Measurements from ENCODE around the gene CBFA2T2. TPM values are rescaled to one million over a fixed set of nuclear protein-coding genes. Genes with fewer than 3 reads are reported as not detected.

The CBFA2T2 gene
- total RNA-seq, 2 donors from 2014 or later, result 11.6 to 12.2 TPM

DNA sequence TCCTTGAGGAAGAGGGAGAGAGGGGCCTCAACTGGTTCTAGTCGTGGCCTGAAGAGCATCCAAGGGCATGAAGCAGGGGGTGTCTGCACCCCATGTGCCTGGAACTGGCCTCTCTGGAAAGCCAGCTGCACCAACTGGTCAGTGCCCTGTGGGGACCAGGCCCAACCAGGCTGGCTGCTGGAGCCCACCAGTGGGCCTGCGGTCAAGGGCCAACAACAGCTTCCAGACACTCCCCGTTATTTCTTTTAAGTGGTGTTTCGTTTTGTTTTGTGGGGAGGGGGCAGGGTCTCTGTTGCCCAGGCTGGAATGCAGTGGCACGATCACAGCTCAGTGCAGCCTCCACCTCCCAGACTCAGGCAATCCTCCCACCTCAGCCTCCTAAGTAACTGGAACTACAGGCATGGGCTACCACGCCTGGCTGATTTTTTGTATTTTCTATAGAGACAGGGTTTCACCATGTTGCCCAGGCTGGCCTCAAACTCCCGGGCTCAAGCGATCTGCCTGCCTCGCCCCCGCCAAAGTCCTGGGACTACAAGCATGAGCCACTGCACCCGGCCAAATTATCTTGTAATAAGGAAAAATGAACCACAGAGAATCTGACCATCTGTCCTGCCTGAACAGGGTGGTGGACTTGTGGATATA is 160.3 kb downstream of the CBFA2T2 start:
- H3K4me1 Mint-ChIP-seq (ENCODE audit: low read depth in 2 of 2), result peaks cover 7 to 11% of the 10 kb centered on the region in 2 donors
- no peaks in the 10 kb centered on the region for H3K9me3 Mint-ChIP-seq

GRCh38 chr20:33650753-33651561 is 161.1 kb downstream of the CBFA2T2 start:
- Mint-ChIP-seq H3K27me3 (no peaks in the 10 kb centered on the region), H3K27ac (peak overlapping the region in 1 of 2 donors; percentile 45), H3K4me1 (ENCODE audit: low read depth in 2 of 2) (peaks cover 7 to 11% of the 10 kb centered on the region in 2 donors), H3K36me3 (no peaks in the 10 kb centered on the region), H3K4me3 (no peak overlapping the region), H3K9me3 (no peaks in the 10 kb centered on the region)
- DNase-seq (ENCODE audit: low spot score), result no peak
- ATAC-seq, result no peak

More for the DNA sequence above, 160.3 kb downstream of the CBFA2T2 start:
- no peak overlapping the region for H3K4me3 Mint-ChIP-seq
- H3K27ac Mint-ChIP-seq, result no peak overlapping the region
- no peaks in the 10 kb centered on the region for H3K36me3 Mint-ChIP-seq
- no peaks in the 10 kb centered on the region for H3K27me3 Mint-ChIP-seq
- no peak for ATAC-seq
- no peak for DNase-seq (ENCODE audit: low spot score)

DNA sequence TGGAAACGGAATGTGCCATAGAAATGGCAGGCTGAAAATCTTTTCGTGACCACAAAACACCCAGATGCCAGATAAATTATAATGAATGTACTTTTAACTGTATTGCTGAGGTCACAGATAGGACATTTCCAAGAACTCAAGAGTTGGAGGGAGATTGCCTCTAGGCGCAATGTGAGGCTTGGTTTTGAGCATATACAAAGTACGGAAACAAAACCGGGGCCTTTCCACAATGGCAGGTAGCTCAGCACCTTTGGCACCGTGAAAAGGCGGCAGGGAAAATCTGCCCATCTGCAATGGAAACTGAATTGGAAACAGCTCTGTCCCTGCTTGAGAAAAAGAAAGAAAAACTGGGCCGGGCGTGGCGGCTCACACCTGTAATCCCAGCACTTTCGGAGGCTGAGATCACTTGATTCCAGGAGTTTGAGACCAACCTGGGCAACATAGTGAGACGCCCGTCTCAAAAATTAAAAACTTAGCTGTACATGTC is 161.7 kb downstream of the CBFA2T2 start:
- Mint-ChIP-seq H3K9me3 (no peaks in the 10 kb centered on the region), H3K4me1 (ENCODE audit: low read depth in 2 of 2) (peaks cover 7 to 11% of the 10 kb centered on the region in 2 donors), H3K27me3 (no peaks in the 10 kb centered on the region), H3K4me3 (peak overlapping the region; percentile 12), H3K36me3 (no peaks in the 10 kb centered on the region), H3K27ac (peak overlapping the region in 1 of 2 donors; percentile 45)
- ATAC-seq (no peak), DNase-seq (ENCODE audit: low spot score) (no peak)

- peaks cover 0 to 5% of the 10 kb centered on the region in 2 donors for H3K4me1 Mint-ChIP-seq (ENCODE audit: low read depth in 2 of 2)
- H3K4me3 Mint-ChIP-seq, result no peak overlapping the region
- no peaks in the 10 kb centered on the region for H3K36me3 Mint-ChIP-seq
- H3K9me3 Mint-ChIP-seq, result no peaks in the 10 kb centered on the region
- no peak for DNase-seq (ENCODE audit: low spot score)
- no peak overlapping the region for H3K27ac Mint-ChIP-seq
- peak in 1 of 2 donors; percentile 28 for ATAC-seq
- no peaks in the 10 kb centered on the region for H3K27me3 Mint-ChIP-seq
Measured at GRCh38 chr20:33653218-33653899, 163.5 kb downstream of the CBFA2T2 start.

DNA sequence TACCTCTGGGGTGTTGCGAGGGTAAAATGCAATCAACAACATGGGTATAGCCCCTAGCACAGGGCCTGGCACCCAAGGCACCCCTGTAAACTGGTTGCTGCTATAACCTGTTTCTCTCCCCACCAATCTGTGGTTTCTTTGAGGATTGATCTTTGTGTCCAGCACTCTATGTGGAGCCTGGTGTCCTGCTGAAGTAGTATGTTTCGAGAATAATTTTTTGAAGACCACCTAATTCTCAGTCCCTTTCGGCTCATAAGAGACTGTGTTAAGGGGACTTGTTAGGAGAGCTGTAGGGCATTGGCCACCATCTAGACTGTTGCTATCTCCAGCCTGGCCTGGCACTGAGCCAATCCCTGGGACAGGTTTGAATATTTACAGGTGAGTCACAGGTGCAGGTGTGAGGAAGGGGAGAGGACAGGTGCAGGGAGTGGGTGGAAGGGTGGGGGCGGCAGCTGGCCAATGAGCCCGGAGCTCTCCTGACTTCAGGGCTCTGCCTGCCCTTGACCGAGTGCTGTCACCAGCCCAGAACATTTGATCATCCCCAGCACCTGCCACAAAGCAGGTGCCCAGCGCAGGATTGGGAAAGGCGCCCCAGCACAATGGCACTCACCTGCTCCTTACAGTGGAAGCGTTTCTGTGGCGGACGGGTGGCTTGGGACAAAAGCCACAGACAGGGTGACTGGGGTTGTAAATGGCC is 164.2 kb downstream of the CBFA2T2 start:
- no peaks in the 10 kb centered on the region for H3K27me3 Mint-ChIP-seq
- DNase-seq (ENCODE audit: low spot score), result peak; percentile 28
- H3K9me3 Mint-ChIP-seq, result no peaks in the 10 kb centered on the region
- peaks cover 0 to 5% of the 10 kb centered on the region in 2 donors for H3K4me1 Mint-ChIP-seq (ENCODE audit: low read depth in 2 of 2)
- H3K36me3 Mint-ChIP-seq, result no peaks in the 10 kb centered on the region
- ATAC-seq, result no peak
- H3K4me3 Mint-ChIP-seq, result no peak overlapping the region
- no peak overlapping the region for H3K27ac Mint-ChIP-seq

DNA sequence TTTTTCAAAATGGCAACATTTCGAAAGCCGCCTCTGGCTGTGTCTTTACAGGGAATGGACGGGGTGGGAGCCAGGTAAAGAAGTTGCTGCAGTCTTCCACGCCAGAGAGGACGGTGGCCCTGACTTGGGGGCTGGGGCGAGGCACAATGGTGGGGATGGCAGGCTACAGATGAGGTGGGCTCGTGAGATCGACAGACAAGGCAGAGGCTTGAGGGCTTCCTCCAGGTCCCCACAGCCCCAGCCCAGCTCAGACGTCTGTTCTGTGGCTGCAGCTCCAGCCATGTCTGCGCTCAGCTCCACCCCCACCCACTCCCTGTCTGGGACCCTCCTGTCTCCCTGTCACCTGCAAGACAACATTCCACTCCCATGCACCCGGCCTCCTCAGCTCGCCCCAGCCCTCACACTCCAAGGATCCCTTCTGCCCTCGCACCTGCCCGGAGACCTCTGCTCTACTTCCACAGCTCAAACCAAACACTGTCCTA is 164.8 kb downstream of the CBFA2T2 start:
- Mint-ChIP-seq H3K36me3 (no peaks in the 10 kb centered on the region), H3K4me1 (ENCODE audit: low read depth in 2 of 2) (peaks cover 0 to 5% of the 10 kb centered on the region in 2 donors), H3K9me3 (no peaks in the 10 kb centered on the region), H3K4me3 (no peak overlapping the region), H3K27ac (no peak overlapping the region), H3K27me3 (no peaks in the 10 kb centered on the region)
- DNase-seq (ENCODE audit: low spot score), result peak; percentile 42
- ATAC-seq, result no peak

- H3K4me3 Mint-ChIP-seq, result no peak overlapping the region
- no peak overlapping the region for H3K27ac Mint-ChIP-seq
- peaks cover 0 to 5% of the 10 kb centered on the region in 2 donors for H3K4me1 Mint-ChIP-seq (ENCODE audit: low read depth in 2 of 2)
- no peaks in the 10 kb centered on the region for H3K36me3 Mint-ChIP-seq
- H3K9me3 Mint-ChIP-seq, result no peaks in the 10 kb centered on the region
- ATAC-seq (no peak), DNase-seq (ENCODE audit: low spot score) (peak; percentile 29)
- H3K27me3 Mint-ChIP-seq, result no peaks in the 10 kb centered on the region
Measured at GRCh38 chr20:33655164-33655563, 165.3 kb downstream of the CBFA2T2 start.

DNA sequence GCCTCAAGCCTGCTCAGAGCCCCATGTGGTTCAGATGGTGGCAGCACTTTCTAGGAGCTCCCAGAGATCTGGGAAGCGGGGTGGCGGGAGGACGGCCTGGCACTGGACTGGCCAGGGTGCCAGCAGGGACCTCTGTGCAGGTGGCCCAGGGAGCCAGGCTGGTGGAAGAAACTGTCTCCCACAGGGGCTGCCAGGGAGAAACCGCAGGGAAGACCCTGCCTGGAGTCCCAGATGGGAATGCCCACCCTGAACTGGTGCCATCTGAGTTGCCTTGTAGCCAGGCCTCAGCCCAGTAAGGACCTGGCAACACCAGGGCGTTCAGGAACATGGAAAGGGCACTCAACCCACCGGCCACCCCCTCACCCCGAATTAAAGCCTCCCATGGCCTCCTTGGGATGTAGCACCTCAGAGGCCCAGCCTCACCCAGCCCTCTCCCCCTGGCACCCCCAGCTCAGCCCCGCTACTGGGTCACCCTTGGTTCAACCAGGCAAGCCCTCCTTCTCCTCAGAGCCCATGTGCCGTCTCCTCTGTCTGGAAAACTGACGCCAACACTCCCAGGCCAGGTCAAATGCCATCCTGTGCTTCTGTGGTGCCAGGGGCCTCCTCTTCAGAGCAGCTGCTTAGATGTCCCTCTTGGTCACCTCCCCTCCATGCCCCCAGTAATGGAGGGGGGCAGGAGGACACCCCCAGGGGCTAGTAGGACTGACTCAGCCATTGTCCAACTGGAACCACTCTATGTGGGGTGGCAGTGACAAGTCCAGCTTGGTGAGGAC is 166.3 kb downstream of the CBFA2T2 start:
- ATAC-seq (no peak), DNase-seq (ENCODE audit: low spot score) (peak; percentile 56)
- Mint-ChIP-seq H3K4me1 (ENCODE audit: low read depth in 2 of 2) (peaks cover 0 to 5% of the 10 kb centered on the region in 2 donors), H3K27me3 (no peaks in the 10 kb centered on the region), H3K27ac (no peak overlapping the region), H3K4me3 (no peak overlapping the region), H3K9me3 (no peaks in the 10 kb centered on the region), H3K36me3 (no peaks in the 10 kb centered on the region)

GRCh38 chr20:33656783-33657703 is 167.1 kb downstream of the CBFA2T2 start:
- peak; percentile 52 for DNase-seq (ENCODE audit: low spot score)

DNA sequence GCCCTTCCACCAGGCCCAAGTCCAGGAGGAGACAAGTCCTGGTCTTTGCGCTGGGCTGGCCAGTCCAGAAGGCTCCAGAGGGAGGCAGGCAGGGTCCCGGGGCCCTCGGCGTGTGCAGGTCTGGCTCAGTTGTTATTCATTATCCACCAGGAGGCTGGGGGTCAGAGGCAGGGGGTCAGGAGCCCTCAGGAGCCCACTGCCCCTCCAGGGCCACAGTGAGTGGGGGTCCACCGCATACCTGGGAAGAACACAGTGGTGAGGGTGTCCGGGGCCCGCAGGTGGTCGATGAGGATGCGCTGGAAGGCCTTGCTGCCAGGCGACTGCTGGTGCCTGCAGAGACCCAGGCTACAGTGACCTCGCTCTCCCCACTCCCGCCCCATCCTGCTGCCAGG is 167.8 kb downstream of the CBFA2T2 start:
- H3K36me3 Mint-ChIP-seq, result no peaks in the 10 kb centered on the region

More at GRCh38 chr20:33656783-33657703, 167.1 kb downstream of the CBFA2T2 start:
- Mint-ChIP-seq H3K36me3 (no peaks in the 10 kb centered on the region), H3K9me3 (no peaks in the 10 kb centered on the region), H3K4me3 (no peak overlapping the region), H3K4me1 (ENCODE audit: low read depth in 2 of 2) (peaks cover 0 to 5% of the 10 kb centered on the region in 2 donors), H3K27ac (no peak overlapping the region), H3K27me3 (no peaks in the 10 kb centered on the region)
- no peak for ATAC-seq

GRCh38 chr20:33658510-33658909 is 168.6 kb downstream of the CBFA2T2 start:
- Mint-ChIP-seq H3K27me3 (no peaks in the 10 kb centered on the region), H3K4me1 (ENCODE audit: low read depth in 2 of 2) (peaks cover 3 to 6% of the 10 kb centered on the region in 2 donors), H3K27ac (no peak overlapping the region), H3K9me3 (no peaks in the 10 kb centered on the region), H3K4me3 (no peak overlapping the region), H3K36me3 (no peaks in the 10 kb centered on the region)
- ATAC-seq, result no peak
- DNase-seq (ENCODE audit: low spot score), result no peak

More for the DNA sequence above, 167.8 kb downstream of the CBFA2T2 start:
- Mint-ChIP-seq H3K4me1 (ENCODE audit: low read depth in 2 of 2) (peaks cover 1 to 4% of the 10 kb centered on the region in 2 donors), H3K9me3 (no peaks in the 10 kb centered on the region), H3K27ac (no peak overlapping the region), H3K4me3 (no peak overlapping the region), H3K27me3 (no peaks in the 10 kb centered on the region)
- ATAC-seq (peak in 1 of 2 donors; percentile 2), DNase-seq (ENCODE audit: low spot score) (peak; percentile 22)

DNA sequence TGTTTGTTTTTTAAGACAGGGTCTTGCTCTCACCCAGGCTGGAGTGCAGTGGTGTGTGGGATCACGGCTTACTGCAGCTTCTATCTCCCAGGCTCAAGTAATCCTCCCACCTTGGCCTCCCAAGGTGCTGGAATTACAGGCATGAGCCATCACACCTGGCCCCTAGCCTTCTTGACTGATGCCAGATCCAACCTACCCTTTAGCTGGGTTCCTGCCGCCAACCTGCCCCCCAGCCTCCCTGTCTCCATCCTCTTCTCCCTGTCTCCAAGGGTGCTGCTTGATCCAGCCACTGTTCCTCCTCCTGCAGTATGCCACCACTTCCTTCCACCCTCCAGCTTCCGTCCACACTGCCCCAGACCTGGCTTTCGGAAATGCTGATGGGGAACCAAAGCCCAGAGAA is 169.0 kb downstream of the CBFA2T2 start:
- H3K27ac Mint-ChIP-seq, result no peak overlapping the region
- H3K4me3 Mint-ChIP-seq, result no peak overlapping the region
- DNase-seq (ENCODE audit: low spot score), result no peak
- H3K27me3 Mint-ChIP-seq, result no peaks in the 10 kb centered on the region
- ATAC-seq, result no peak
- H3K4me1 Mint-ChIP-seq (ENCODE audit: low read depth in 2 of 2), result peaks cover 3 to 6% of the 10 kb centered on the region in 2 donors
- no peaks in the 10 kb centered on the region for H3K9me3 Mint-ChIP-seq
- H3K36me3 Mint-ChIP-seq, result no peaks in the 10 kb centered on the region

Measured in natural killer cell treated with Interleukin-12 subunit alpha and Interleukin-12 subunit beta and Interleukin-15 and Interleukin-18, amount 100 ng/mL, for 72 hours (primary cell).